Globus pallidus (tissue), 1 donor: ENCODE results near the gene SLC45A3.
A peak's percentile ranks its signal among the peaks of the same experiment; 100 is the strongest.
"Not testable (repeated sequence)": the region's sequence is repeated elsewhere in the genome, so short reads cannot be mapped to it uniquely, and the experiment has no call there.

ENCODE experiments used
- DNase-seq: peaks from one replicate; pipeline ENCODE4 v3.0.0-alpha.2; 2015; ENCODE audit warnings: low spot score

The SLC45A3 gene

GRCh38 chr1:205636138-205636530 is 44.2 kb downstream of the SLC45A3 start:
- DNase-seq = not testable (repeated sequence)

DNA sequence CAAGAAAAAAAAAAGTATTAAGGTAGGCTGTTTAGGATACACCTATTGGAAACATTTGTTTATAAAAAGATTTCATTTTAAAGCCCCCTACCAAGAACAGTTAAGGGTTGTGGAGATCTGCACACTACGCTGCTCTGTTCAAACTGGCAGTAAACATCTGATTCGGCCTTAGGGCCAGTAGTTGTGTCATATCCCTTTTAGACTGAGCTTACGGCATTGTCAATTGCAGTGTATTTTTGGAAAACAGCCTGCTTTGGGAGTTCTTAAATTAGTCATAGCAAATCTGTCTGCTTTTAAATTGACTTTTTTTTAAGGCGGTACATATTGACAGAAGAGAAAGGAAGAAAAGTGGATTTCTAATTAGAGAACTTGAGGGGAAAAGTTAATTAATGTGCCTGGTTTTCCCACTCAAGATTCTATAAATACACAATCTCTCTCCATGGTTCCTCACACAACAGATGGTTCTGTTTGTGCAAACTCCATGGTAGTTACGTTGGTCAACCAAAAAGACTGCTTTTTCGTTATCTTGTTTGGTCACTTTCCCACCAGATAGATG is 46.8 kb downstream of the SLC45A3 start:
- DNase-seq = no peak

DNA sequence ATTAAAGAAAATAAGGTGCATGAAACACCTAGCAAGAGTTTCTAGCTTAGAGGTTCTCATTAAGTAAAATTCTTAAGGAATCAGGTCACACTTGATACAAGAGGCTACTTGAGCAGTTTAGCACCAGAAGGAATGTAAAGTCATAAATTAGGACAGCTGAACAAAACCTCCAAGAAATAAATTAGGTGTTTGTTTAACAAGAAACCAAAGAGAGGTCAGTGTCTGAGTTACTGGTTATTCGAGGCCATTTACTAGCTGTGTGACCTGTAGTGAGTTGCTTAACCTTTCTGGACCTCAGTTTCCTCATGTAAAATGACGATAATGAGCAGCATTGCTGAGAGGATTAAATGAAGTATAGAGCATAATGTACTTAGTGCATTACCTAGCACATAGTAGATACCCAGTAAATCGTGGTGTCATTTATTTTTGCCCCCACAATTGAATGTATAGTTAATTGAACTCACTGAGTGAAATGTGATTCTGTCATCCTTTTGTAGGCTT is 47.6 kb downstream of the SLC45A3 start:
- no peak for DNase-seq

GRCh38 chr1:205631768-205632668 is 48.3 kb downstream of the SLC45A3 start, which contains the start of gene ELK4:
TSS of gene ELK4 (minus strand) at chr1:205632011. CDS start at chr1:205623882, 8,129 bp downstream.
- peak; percentile 98 for DNase-seq

DNA sequence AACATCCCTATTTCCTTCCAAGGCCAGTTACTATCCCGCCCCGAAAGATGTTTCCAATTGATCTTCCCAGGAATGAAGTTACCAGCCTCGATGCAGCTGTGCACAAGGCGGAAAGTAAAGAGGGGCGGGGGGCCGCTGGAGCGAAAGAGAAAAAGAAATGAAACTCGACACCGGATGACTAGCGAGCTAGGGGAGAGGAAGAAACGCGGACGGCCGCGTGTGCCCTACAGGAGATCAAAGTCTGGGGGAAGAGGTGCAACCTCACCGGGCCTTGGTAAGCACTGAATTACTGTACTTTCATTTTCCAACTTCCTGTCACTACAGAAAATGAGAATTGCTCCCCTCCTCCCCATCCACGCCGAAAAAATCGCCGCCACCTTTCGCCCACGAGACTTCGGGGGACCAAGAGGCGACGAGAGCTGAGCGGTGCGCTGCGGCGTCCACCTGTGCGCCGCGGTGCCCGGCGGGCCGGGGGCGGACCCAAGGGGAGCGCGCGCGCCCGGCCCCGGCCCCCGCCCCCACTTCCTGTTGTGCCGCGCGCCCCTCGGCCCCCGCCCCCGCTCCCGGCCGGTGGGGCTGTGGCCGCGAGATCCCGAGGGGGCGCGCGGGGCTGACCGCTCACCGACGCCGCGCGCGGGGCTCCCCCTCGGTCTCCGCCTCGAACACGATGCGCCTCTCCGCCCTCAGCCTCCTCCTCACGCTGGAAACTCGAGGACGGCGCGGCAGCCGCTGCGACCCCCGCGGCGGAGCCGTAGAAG is 49.1 kb downstream of the SLC45A3 start:
- peak; percentile 62 for DNase-seq

GRCh38 chr1:205630651-205631009 is 49.7 kb downstream of the SLC45A3 start:
- DNase-seq = no peak

- DNase-seq = no peak
These were observed 50.1 kb downstream of the SLC45A3 start for GRCh38 chr1:205630241-205630640.

GRCh38 chr1:205629751-205630150 is 50.6 kb downstream of the SLC45A3 start:
- DNase-seq = no peak

DNA sequence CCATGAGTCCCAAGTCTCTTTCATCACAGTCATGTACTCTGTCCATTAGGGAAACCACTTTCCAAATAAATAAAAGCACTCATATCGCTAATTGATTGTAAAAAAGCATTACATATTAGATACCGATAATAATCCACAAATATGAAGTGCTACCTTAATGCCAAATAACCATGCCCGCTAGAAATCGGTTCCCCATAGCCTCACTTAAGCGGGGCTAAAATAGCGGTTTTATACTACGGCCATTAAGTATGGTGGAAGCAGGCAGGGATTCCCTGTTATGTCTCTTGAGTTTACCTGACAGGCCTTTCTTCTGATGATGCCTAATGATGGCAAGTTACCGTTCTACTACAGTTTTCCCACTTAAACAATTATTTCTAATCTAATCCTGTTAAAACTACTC is 52.4 kb downstream of the SLC45A3 start:
- DNase-seq = no peak

DNA sequence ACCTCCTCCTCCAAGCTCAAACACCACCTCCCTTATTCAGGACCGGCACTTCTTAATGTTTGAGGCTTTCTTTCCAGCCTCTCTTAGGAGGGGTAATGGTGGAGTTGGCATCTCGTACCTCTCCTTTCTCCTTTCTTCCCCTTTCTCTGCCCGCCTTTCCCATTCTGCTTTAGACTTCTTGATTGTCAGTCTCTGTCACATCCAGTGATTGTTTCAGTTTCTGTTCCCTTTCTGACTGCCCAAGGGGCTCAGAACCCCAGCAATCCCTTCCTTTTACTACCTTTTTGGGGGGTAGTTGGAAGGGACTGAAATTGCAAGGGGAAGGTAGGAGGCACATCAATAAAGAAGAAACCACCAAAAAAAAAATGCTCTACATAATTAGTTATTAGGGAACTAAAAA is 54.1 kb downstream of the SLC45A3 start:
- no peak for DNase-seq

- no peak for DNase-seq
These were observed 56.7 kb downstream of the SLC45A3 start for GRCh38 chr1:205623646-205624045.

DNA sequence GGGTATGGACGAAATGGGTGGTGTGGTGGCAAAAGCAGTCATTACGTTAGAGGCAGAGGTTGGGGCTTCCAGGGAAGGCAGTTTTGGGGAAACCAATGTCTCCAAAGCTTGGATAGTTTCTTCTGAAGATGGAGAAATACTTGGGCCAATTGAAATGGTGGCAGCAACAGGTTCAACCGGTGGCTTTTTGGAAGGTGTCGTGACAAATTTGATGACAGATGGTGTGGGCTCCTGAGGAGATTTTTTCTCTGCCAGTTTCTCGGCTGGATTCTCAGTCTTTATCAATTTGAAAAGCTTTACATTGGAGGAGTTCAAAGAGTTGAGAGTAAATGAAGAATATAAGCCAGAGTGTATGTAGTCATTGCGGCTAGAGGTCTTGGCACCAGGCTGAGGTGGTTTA is 60.0 kb downstream of the SLC45A3 start:
- no peak for DNase-seq

DNA sequence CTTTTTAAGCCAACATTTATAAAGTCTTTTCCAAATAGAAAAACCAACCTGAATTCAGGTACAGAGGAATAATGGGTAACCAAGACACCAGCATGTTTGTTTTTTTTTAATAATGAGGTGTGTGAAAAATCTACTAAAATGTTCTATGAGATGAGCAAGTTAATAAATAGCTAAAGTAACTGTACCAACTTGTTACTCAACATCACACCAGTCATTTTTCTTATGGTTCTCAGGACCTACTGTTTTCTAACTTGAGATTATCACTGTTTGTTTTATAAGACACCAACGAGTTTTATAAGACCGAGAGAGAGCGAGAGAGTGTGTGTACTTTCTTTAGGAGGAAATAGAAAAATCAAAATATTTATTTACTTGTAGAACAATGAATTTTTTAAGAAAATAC is 60.9 kb downstream of the SLC45A3 start:
- no peak for DNase-seq

GRCh38 chr1:205616563-205617293 is 63.6 kb downstream of the SLC45A3 start:
- no peak for DNase-seq

- no peak for DNase-seq
These were observed 64.5 kb downstream of the SLC45A3 start for GRCh38 chr1:205615789-205616188.

- DNase-seq = no peak
These were observed 66.4 kb downstream of the SLC45A3 start for GRCh38 chr1:205613854-205614412.

GRCh38 chr1:205612556-205612955 is 67.8 kb downstream of the SLC45A3 start:
- no peak for DNase-seq

- DNase-seq = no peak
These were observed 68.2 kb downstream of the SLC45A3 start for GRCh38 chr1:205612104-205612503.

GRCh38 chr1:205610901-205611466 is 69.3 kb downstream of the SLC45A3 start:
- no peak for DNase-seq

DNA sequence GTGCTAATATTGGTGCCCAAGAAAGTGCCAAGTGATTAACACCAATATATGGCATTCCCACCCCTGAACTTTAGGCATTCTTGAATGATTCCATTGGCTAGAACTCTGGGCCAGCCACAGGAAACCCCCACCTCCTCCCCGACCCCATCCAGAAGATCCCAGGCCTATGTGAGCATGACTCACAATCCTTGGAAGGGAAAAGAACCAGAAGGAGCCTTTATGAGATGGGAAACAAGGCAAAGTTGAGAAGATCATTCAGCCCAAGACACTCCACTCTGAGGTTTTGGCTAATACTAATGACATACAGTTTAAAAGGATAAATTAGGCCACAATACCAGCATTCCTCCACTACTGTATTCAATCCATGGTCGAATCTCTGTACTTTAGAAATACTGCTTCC is 70.3 kb downstream of the SLC45A3 start:
- no peak for DNase-seq
